ENCODE measurements around the gene BDKRB1.

The BDKRB1 gene

GRCh38 chr14:96261772-96262655 is 6.0 kb downstream of the BDKRB1 start:
- no peak for DNase-seq

DNA sequence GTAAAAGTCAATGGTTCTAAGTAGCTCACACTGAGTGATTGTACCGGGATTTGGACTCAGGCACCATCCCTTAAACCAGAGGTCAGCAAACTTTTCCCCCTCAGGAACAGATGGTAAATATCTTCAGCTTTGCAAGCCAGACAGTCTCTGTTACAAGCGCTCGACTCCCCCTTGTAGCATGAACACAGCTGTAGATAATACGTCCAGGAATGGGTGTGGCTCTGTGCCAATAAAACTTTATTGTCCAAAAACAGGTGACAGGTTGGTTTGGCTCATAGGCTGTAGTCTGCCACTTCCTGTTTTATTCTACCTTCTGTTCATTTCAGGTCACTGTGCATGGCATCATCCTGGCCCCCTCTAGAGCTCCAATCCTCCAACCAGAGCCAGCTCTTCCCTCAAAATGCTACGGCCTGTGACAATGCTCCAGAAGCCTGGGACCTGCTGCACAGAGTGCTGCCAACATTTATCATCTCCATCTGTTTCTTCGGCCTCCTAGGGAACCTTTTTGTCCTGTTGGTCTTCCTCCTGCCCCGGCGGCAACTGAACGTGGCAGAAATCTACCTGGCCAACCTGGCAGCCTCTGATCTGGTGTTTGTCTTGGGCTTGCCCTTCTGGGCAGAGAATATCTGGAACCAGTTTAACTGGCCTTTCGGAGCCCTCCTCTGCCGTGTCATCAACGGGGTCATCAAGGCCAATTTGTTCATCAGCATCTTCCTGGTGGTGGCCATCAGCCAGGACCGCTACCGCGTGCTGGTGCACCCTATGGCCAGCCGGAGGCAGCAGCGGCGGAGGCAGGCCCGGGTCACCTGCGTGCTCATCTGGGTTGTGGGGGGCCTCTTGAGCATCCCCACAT is 7.6 kb downstream of the BDKRB1 start:
- no peak for DNase-seq

DNA sequence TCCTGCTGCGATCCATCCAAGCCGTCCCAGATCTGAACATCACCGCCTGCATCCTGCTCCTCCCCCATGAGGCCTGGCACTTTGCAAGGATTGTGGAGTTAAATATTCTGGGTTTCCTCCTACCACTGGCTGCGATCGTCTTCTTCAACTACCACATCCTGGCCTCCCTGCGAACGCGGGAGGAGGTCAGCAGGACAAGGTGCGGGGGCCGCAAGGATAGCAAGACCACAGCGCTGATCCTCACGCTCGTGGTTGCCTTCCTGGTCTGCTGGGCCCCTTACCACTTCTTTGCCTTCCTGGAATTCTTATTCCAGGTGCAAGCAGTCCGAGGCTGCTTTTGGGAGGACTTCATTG is 8.2 kb downstream of the BDKRB1 start:
- no peak for DNase-seq

DNA sequence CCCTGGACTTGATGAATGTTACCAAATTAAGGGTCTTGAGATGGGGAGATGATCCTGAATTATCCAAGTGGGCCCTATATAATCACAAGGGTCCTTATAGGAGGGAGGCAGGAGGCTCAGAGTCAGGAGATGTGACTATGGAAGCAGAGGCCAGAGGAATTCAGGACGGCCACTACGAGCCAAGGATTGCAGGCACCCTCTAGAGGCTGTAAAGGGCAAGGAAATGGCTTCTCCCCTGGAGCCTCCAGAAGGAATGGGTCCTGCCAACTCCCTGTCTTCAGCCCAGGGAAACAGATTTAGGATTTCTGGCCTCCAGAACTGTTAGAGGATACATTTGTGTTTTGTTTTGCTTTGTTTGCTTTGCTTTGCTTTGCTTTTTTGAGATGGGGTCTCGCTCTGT is 8.8 kb downstream of the BDKRB1 start:
- DNase-seq: no peak

DNA sequence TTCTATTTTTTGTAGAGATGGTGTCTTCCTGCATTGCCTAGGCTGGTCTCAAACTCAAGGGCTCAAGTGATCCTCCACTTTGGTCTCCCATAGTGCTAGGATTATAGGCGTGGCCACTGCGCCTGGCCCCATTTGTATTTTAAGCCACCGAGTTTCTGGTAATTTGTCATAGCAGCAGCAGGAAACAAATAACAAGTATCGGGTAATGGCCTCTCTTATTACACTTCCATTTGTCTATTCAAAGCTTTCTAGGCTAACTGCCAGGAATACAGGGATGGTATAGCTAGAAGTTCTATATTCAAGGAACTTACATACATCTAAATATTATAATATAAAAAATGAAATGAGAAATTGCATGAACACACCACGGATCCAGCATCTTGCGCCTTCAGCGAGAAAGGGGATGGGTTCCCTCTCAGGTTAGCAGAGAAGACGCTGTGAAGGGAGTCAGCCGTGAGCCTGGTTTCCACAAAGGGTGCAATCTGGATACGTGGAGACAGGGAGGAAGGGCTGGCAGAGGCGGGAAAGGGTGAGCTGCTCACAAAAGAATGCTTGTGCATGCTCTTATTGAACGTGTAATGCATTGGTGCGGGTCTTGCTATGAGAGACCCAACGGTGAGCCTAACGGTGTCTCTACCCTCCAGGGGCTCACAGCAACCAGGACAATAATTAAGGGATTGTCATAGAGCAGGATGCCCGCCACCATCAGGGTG is 9.5 kb downstream of the BDKRB1 start:
- DNase-seq: no peak

DNA sequence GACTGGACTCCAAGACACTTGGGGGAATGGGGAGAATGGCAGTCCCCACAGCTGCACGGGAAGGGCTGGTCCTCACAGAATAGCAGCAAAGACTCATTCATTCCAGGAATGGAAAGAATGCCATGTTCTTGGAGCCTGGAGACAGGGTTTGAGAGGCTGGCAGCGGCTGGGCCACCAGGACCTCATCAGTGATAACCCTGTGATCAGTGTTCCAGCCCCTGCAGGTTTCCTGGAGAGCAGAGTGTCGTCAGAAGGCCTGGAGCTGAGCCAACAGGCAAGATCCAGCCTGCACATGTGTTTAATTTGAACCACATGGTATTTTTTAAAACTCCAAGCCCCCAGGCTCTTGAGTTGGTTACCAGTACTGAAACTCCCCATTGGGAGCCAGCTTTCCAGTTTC is 11.3 kb downstream of the BDKRB1 start:
- no peak for DNase-seq

GRCh38 chr14:96267916-96268315 is 11.9 kb downstream of the BDKRB1 start:
- no peak for DNase-seq

DNA sequence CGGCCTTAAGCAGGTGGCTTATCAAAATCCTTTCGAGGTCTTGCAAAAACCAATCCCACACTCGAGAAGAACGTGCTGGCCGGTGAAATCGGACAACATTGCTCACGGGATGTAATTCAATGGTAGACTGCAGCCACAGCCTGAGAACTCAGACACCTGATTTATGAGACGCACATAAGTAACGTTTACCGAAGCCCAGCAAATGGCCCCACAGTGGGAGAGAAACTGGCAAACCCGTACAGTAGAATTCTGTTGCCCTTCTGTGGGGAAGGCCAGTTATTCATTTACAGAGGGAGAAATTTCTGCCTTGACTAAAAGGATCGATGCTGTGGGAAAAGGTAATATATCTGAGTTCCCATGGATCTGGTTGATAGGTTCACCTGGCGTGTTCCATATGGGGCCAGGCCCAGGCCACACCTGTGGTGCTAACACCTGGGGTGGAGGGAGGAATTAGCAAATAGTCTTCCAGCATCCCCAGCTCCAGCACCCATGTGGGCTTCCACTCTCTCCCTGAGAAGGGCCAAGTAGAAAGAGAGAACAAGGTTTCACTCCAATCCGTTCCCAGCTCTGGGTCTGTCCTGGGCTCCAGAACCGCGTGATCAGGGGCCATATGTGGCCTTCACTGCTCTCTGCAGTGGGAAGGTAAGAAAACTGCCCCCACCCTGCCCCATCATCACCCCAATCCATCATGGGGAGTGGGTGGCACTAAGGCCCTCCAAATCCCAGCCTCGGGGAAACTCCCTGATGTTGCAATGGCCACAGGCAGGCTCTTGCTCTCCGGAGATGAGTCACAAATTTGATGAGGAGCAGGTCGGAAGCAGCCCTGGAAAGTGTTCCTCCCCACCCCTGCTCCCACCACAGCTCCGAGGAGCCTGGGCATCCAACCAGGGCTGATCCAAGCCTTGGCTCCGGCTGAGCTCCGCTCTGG is 12.7 kb downstream of the BDKRB1 start:
- DNase-seq: no peak

DNA sequence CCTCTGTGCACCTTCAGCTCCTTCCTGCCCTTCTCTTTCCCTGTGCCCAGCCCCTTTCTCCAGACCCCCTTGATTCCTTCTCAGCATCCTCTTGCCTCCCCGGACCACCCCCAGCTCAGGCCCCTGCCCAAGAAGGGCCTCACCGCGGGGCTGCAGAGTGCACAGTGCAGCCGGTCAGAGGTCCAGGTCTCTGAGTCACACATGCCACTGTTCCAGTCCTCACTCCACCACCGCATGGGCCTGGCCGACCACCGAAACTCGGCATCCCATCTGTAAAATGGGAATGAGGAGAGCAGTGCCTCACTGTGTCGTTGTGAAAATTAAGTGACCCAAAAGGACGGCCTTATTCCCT is 13.3 kb downstream of the BDKRB1 start:
- no peak for DNase-seq

GRCh38 chr14:96270565-96271420 is 14.8 kb downstream of the BDKRB1 start:
- DNase-seq: no peak

GRCh38 chr14:96271421-96271762 is 15.4 kb downstream of the BDKRB1 start:
- DNase-seq: no peak

- no peak for DNase-seq
Observed at GRCh38 chr14:96272777-96273473, 16.9 kb downstream of the BDKRB1 start.

GRCh38 chr14:96273629-96274028 is 17.6 kb downstream of the BDKRB1 start:
- DNase-seq: no peak

DNA sequence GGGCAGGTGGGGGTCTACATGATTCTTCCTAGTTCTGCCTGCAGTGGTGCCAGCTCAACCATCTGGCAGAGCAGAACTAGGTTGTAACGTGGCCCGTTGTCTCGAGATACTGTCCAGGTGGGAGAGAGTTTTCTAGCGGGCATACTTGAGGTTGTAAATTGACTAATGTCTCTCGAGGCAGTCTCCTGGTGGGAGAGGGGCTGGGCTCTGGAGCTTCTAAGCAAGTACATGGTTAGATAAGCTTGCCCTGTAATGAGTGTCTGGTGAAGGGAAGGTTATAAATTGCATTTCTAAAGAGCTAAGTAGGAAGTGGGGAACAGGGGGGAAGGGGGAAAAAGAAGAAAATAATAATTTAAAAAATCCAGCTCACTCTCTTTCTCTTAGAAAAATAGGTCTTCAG is 18.1 kb downstream of the BDKRB1 start:
- no peak for DNase-seq

- DNase-seq: no peak
Observed at GRCh38 chr14:96274543-96274942, 18.5 kb downstream of the BDKRB1 start.

DNA sequence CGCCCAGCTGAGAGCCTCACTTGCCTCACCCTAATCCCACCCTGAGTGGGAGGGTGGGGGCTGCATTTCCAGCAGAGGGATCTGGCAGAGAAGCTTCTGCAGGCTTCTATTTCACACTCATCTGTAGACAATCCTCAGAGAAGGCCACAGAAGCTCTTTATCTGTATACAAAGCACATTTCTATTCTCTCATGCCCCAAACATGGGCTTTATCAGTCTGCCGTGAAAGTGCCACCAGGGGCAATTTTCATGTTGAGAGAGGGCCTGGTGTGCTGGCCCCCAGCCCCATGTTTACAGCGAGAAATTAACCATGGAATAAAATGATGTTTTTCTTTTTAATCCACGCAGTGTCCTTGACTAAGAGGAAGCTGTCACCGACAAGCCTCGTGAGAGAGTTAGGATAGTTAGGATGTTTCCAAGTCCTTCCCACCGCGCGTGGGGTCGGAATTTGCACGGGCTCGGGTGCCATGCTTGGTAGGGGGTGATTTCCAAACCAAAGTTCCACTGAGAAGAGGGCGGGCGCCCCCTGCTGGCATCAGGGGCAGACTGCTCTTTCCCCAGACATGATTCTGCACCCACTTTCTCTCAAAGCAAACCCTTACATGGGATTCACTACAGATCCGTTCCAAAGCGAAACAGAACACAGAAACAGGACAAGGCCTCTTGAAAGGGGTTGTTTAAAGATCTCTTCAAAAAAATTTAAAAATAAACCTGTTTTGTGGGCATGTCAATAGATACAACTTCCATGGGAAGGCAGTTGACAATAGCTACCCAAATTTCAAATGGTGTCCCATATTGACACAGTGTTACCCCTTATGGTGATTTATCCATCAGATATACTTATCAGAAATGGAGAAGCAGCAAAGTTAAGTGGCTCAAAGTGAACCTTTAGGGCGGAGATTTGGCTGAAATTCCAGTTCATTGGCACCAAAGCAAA is 19.4 kb downstream of the BDKRB1 start:
- DNase-seq: peak; percentile 81

DNA sequence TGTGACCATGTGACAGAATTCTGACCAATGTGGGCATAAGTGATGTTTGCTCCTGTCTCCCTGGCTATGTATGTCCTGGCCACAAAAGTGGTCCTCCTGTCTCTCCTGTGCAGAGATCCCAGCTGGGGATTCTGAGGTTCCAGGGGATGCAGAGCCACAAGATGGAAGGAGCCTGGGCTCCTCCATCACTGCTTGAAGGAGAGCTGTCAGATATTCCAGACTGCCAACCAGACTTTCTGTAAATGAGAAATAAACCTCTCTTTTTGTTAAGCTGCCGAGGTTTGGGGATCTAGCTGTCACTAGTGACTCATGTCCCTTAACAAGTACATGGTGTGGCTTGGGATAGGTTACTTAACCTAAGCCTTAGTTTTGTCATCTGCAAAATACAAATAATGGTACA is 21.9 kb downstream of the BDKRB1 start:
- no peak for DNase-seq

GRCh38 chr14:96279564-96279963 is 23.6 kb downstream of the BDKRB1 start:
- no peak for DNase-seq

- no peak for DNase-seq
Observed at GRCh38 chr14:96280104-96280503, 24.1 kb downstream of the BDKRB1 start.

DNA sequence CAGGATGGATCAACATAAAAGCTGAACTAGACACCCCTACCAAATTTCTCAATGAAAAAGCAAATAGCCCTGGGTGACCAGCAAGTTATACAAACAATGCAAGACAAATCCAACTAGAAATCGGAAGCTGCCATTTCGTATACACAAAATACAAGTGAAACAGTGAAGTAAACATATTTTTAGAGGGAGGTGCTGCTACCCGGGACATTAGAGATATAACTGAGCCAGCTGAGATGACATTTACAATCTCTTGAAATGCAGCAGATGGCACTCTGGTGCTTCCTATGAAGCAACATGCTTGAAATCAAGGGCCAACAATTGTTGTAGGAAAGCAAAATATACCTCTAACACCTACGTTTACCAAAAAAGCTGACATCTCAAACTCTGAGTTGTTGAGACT is 25.5 kb downstream of the BDKRB1 start:
- DNase-seq: no peak

All from CD4-positive, alpha-beta T cell treated with Interleukin-6 for 4 hours (primary cell).